Measurements from ENCODE around the gene DHRSX. TPM values are rescaled to one million over a fixed set of nuclear protein-coding genes. Genes with fewer than 3 reads are reported as not detected.
"Not testable (repeated sequence)": the region's sequence is repeated elsewhere in the genome, so short reads cannot be mapped to it uniquely, and the experiment has no call there.

Gene DHRSX
- total and polyA plus RNA-seq, 2 experiments from 2014 or later: 15.2 to 30.2 TPM

GRCh38 chrX:2251211-2251610 lies 249.6 kb downstream of the DHRSX start:
- Histone ChIP-seq H3K9me2 (ENCODE audit: insufficient read depth) (no peaks in the 10 kb centered on the region), H2AFZ (no peak overlapping the region), H3K9ac (no peak overlapping the region), H3K27me3 (replicated peaks; ENCODE audit: insufficient read depth) (no peaks in the 10 kb centered on the region), H3K4me3 (no peak overlapping the region), H3F3A (ENCODE audit: insufficient read depth) (no peaks in the 10 kb centered on the region), H3K27ac (no peak overlapping the region), H3K4me2 (ENCODE audit: unreplicated experiment) (no peak overlapping the region), H3K79me2 (ENCODE audit: insufficient read depth) (no peaks in the 10 kb centered on the region), H3K4me1 (ENCODE audit: insufficient read depth) (no peaks in the 10 kb centered on the region), H3K36me3 (ENCODE audit: low read depth) (no peaks in the 10 kb centered on the region), H3K9me3 (ENCODE audit: low read depth) (no peaks in the 10 kb centered on the region), H4K20me1 (ENCODE audit: insufficient read depth) (no peaks in the 10 kb centered on the region)
- TF ChIP-seq EZH2phosphoT487 (IDR thresholded peaks at IDR 0.05; ENCODE audit: insufficient read depth, low read depth) (no peak), EZH2 (IDR thresholded peaks at IDR 0.05; ENCODE audit: insufficient read depth, poor library complexity, severe bottlenecking) (no peak)
- in situ Hi-C loops (cut with MboI): no loop called here
- 88 to 89% methylated on average over 5 of the region's 5 CpGs for WGBS, 2 experiments (ENCODE audit: low coverage in 1 of 2, low lambda C conversion rate in 2 of 2, missing lambda C conversion rate in 2 of 2)
- no peak for DNase-seq

GRCh38 chrX:2243913-2244460 lies 256.8 kb downstream of the DHRSX start:
- H3K4me2 ChIP-seq (ENCODE audit: unreplicated experiment): no peak overlapping the region
- H3K4me1 ChIP-seq (ENCODE audit: insufficient read depth): no peaks in the 10 kb centered on the region
- H3K4me3 ChIP-seq: no peak overlapping the region
- H3K9me2 ChIP-seq (ENCODE audit: insufficient read depth): no peaks in the 10 kb centered on the region
- in situ Hi-C loops (cut with MboI): no loop called here
- peak; percentile 12 for DNase-seq
- H3K79me2 ChIP-seq (ENCODE audit: insufficient read depth): no peaks in the 10 kb centered on the region
- no peak overlapping the region for H2AFZ ChIP-seq
- H3K36me3 ChIP-seq (ENCODE audit: low read depth): no peaks in the 10 kb centered on the region
- 24 to 28% methylated on average over 12 of the region's 12 CpGs for WGBS, 2 experiments (ENCODE audit: low coverage in 1 of 2, low lambda C conversion rate in 2 of 2, missing lambda C conversion rate in 2 of 2)
- H4K20me1 ChIP-seq (ENCODE audit: insufficient read depth): no peaks in the 10 kb centered on the region
- no peaks in the 10 kb centered on the region for H3F3A ChIP-seq (ENCODE audit: insufficient read depth)
- no peak for TF ChIP-seq EZH2phosphoT487 (IDR thresholded peaks at IDR 0.05; ENCODE audit: insufficient read depth, low read depth)
- no peak for TF ChIP-seq EZH2 (IDR thresholded peaks at IDR 0.05; ENCODE audit: insufficient read depth, poor library complexity, severe bottlenecking)
- H3K9ac ChIP-seq: no peak overlapping the region
- H3K27me3 ChIP-seq (replicated peaks; ENCODE audit: insufficient read depth): no peaks in the 10 kb centered on the region
- H3K9me3 ChIP-seq (ENCODE audit: low read depth): no peaks in the 10 kb centered on the region
- H3K27ac ChIP-seq: no peak overlapping the region

- no peaks in the 10 kb centered on the region for H4K20me1 ChIP-seq (ENCODE audit: insufficient read depth)
- no peaks in the 10 kb centered on the region for H3K4me1 ChIP-seq (ENCODE audit: insufficient read depth)
- no peaks in the 10 kb centered on the region for H3K9me3 ChIP-seq (ENCODE audit: low read depth)
- no peaks in the 10 kb centered on the region for H3K79me2 ChIP-seq (ENCODE audit: insufficient read depth)
- H3K27me3 ChIP-seq (replicated peaks; ENCODE audit: insufficient read depth): no peaks in the 10 kb centered on the region
- H3F3A ChIP-seq (ENCODE audit: insufficient read depth): no peaks in the 10 kb centered on the region
- WGBS, 2 experiments (ENCODE audit: low coverage in 1 of 2, low lambda C conversion rate in 2 of 2, missing lambda C conversion rate in 2 of 2): 92 to 94% methylated on average over 22 of the region's 22 CpGs
- no peaks in the 10 kb centered on the region for H3K36me3 ChIP-seq (ENCODE audit: low read depth)
- DNase-seq: no peak
- in situ Hi-C loops (cut with MboI): no loop called here
- no peak overlapping the region for H3K4me3 ChIP-seq
- no peak overlapping the region for H3K9ac ChIP-seq
- H3K27ac ChIP-seq: no peak overlapping the region
- TF ChIP-seq EZH2phosphoT487 (IDR thresholded peaks at IDR 0.05; ENCODE audit: insufficient read depth, low read depth) (no peak), EZH2 (IDR thresholded peaks at IDR 0.05; ENCODE audit: insufficient read depth, poor library complexity, severe bottlenecking) (no peak)
- H3K4me2 ChIP-seq (ENCODE audit: unreplicated experiment): no peak overlapping the region
- no peaks in the 10 kb centered on the region for H3K9me2 ChIP-seq (ENCODE audit: insufficient read depth)
- H2AFZ ChIP-seq: no peak overlapping the region
These were observed 257.8 kb downstream of the DHRSX start for GRCh38 chrX:2242980-2243379.

- H3K9me2 ChIP-seq (ENCODE audit: insufficient read depth): no peaks in the 10 kb centered on the region
- H3K79me2 ChIP-seq (ENCODE audit: insufficient read depth): no peaks in the 10 kb centered on the region
- no peaks in the 10 kb centered on the region for H3K9me3 ChIP-seq (ENCODE audit: low read depth)
- no peak overlapping the region for H3K9ac ChIP-seq
- H4K20me1 ChIP-seq (ENCODE audit: insufficient read depth): no peaks in the 10 kb centered on the region
- 96 to 97% methylated on average over 16 of the region's 16 CpGs for WGBS, 2 experiments (ENCODE audit: low coverage in 1 of 2, low lambda C conversion rate in 2 of 2, missing lambda C conversion rate in 2 of 2)
- H3K4me1 ChIP-seq (ENCODE audit: insufficient read depth): no peaks in the 10 kb centered on the region
- in situ Hi-C loops (cut with MboI): no loop called here
- H3F3A ChIP-seq (ENCODE audit: insufficient read depth): no peaks in the 10 kb centered on the region
- H3K4me3 ChIP-seq: no peak overlapping the region
- DNase-seq: no peak
- H3K27ac ChIP-seq: no peak overlapping the region
- H2AFZ ChIP-seq: no peak overlapping the region
- no peak overlapping the region for H3K4me2 ChIP-seq (ENCODE audit: unreplicated experiment)
- H3K36me3 ChIP-seq (ENCODE audit: low read depth): no peaks in the 10 kb centered on the region
- H3K27me3 ChIP-seq (replicated peaks; ENCODE audit: insufficient read depth): no peaks in the 10 kb centered on the region
- TF ChIP-seq EZH2 (IDR thresholded peaks at IDR 0.05; ENCODE audit: insufficient read depth, poor library complexity, severe bottlenecking) (no peak), EZH2phosphoT487 (IDR thresholded peaks at IDR 0.05; ENCODE audit: insufficient read depth, low read depth) (no peak)
These were observed 258.4 kb downstream of the DHRSX start for GRCh38 chrX:2242326-2242725.

- H3K27ac ChIP-seq; H3K9me2 ChIP-seq (ENCODE audit: insufficient read depth); H3K79me2 ChIP-seq (ENCODE audit: insufficient read depth); H3K4me3 ChIP-seq; H4K20me1 ChIP-seq (ENCODE audit: insufficient read depth); DNase-seq; H2AFZ ChIP-seq; H3K4me2 ChIP-seq (ENCODE audit: unreplicated experiment); H3K36me3 ChIP-seq (ENCODE audit: low read depth); in situ Hi-C loops (cut with MboI); H3F3A ChIP-seq (ENCODE audit: insufficient read depth); H3K9me3 ChIP-seq (ENCODE audit: low read depth); H3K27me3 ChIP-seq (replicated peaks; ENCODE audit: insufficient read depth); H3K4me1 ChIP-seq (ENCODE audit: insufficient read depth); H3K9ac ChIP-seq: not testable (repeated sequence)
- WGBS, 2 experiments (ENCODE audit: low coverage in 1 of 2, low lambda C conversion rate in 2 of 2, missing lambda C conversion rate in 2 of 2): 88 to 91% methylated on average over 13 of the region's 13 CpGs
These were observed 259.3 kb downstream of the DHRSX start for GRCh38 chrX:2241496-2241895.

- H3K9me2 ChIP-seq (ENCODE audit: insufficient read depth); in situ Hi-C loops (cut with MboI); H3K27ac ChIP-seq; H3K79me2 ChIP-seq (ENCODE audit: insufficient read depth); H3K4me2 ChIP-seq (ENCODE audit: unreplicated experiment); H2AFZ ChIP-seq; H3K4me1 ChIP-seq (ENCODE audit: insufficient read depth); H3K36me3 ChIP-seq (ENCODE audit: low read depth); H3F3A ChIP-seq (ENCODE audit: insufficient read depth); DNase-seq; H3K9me3 ChIP-seq (ENCODE audit: low read depth); H3K27me3 ChIP-seq (replicated peaks; ENCODE audit: insufficient read depth); H3K9ac ChIP-seq; H4K20me1 ChIP-seq (ENCODE audit: insufficient read depth); H3K4me3 ChIP-seq: not testable (repeated sequence)
- WGBS, 2 experiments (ENCODE audit: low coverage in 1 of 2, low lambda C conversion rate in 2 of 2, missing lambda C conversion rate in 2 of 2): 81 to 83% methylated on average over 12 of the region's 12 CpGs
These were observed 260.0 kb downstream of the DHRSX start for GRCh38 chrX:2240761-2241160.

Data from GM23248 (cell line).